Mammary epithelial cell (primary cell): ENCODE measurements around the gene AFF2.

ENCODE experiments used
- EZH2 ChIP-seq: IDR thresholded peaks from 2 replicates; pipeline ENCODE4 v1.6.1; 2012; ENCODE audit warnings: low read length, inconsistent platforms, borderline replicate concordance
- TF ChIP-seq, protein P1 (sequence below), 2 donors: IDR thresholded peaks in 1 of 2; conservative IDR thresholded peaks in 1 of 2; 2 replicates each; pipeline ENCODE4 v1.5.1; 2011 to 2012; ENCODE audit warnings: inconsistent platforms in 2 of 2, low read length in 2 of 2, mild to moderate bottlenecking in 2 of 2, control low read depth in 1 of 2, low read depth in 1 of 2; ENCODE audit not compliant: insufficient read depth in 1 of 2; ENCODE audit errors: extremely low read depth in 1 of 2

GRCh38 chrX:148940411-148940996 lies 440.1 kb downstream of the AFF2 start:
- TF ChIP-seq, protein P1, sequence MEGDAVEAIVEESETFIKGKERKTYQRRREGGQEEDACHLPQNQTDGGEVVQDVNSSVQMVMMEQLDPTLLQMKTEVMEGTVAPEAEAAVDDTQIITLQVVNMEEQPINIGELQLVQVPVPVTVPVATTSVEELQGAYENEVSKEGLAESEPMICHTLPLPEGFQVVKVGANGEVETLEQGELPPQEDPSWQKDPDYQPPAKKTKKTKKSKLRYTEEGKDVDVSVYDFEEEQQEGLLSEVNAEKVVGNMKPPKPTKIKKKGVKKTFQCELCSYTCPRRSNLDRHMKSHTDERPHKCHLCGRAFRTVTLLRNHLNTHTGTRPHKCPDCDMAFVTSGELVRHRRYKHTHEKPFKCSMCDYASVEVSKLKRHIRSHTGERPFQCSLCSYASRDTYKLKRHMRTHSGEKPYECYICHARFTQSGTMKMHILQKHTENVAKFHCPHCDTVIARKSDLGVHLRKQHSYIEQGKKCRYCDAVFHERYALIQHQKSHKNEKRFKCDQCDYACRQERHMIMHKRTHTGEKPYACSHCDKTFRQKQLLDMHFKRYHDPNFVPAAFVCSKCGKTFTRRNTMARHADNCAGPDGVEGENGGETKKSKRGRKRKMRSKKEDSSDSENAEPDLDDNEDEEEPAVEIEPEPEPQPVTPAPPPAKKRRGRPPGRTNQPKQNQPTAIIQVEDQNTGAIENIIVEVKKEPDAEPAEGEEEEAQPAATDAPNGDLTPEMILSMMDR (conservative IDR thresholded peaks at IDR 0.05 in 1 of 2, IDR thresholded peaks at IDR 0.05 in 1 of 2; ENCODE audit: extremely low read depth in 1 of 2, insufficient read depth in 1 of 2, low read depth in 1 of 2, low read length in 2 of 2): no peak
- TF ChIP-seq EZH2: no peak
